T-helper 22 cell (primary cell): ENCODE measurements around the gene WNT3A.
"Not testable (repeated sequence)": the region's sequence is repeated elsewhere in the genome, so short reads cannot be mapped to it uniquely, and the experiment has no call there.

Experiments
- DNase-seq: peaks from one replicate; pipeline ENCODE4 v3.0.0-alpha.2; 2020; ENCODE audit warnings: low read depth

Gene WNT3A

DNA sequence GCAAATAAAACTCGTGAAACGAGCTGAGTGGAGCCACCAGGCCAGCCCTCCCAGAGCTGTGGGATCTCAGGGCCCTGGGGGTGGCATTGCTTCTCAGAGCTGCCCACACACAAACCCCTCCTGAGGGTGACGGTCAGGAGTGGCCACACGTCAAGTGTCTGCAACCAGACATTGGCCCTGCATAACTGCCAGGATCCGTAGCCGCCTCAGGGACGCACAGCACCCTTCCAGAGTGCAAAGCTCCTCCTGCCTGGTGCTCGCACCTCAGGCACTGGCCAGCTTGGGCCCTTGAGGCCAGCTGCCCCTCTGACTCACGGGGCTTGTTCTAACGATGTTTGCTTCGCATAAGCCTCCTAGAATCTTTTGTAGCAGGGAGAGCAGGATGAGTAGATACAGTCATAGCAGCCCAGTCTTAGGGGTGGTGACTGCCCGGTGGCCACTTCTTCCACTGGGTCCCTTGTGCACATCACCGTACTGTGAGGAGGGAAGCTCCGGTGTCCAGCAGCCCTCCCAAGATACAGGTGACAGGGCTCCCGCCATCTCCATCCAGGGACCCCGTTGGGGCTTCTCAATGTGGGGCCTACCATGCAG, 5.0 kb downstream of the WNT3A start:
- no peak for DNase-seq

DNA sequence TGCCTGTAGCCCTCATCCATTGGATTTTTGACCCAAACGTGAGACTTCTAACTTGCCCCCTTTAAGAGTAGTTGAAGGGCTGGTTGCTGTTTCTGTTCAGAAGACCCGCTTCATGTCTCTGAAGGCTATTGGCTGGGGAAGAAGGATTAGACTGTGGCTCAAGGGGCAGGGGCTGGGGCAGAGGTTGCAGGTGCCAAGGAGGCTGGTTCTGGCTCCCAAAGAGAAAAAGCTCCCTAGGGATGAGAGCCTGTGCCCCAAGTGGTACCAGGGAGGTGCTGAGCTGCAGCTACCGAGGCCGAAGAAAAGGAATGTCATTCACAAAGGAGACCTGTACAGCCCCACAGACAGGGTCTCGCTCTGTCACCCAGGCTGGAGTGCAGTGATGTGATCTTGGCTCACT, 5.8 kb downstream of the WNT3A start:
- no peak for DNase-seq

DNA sequence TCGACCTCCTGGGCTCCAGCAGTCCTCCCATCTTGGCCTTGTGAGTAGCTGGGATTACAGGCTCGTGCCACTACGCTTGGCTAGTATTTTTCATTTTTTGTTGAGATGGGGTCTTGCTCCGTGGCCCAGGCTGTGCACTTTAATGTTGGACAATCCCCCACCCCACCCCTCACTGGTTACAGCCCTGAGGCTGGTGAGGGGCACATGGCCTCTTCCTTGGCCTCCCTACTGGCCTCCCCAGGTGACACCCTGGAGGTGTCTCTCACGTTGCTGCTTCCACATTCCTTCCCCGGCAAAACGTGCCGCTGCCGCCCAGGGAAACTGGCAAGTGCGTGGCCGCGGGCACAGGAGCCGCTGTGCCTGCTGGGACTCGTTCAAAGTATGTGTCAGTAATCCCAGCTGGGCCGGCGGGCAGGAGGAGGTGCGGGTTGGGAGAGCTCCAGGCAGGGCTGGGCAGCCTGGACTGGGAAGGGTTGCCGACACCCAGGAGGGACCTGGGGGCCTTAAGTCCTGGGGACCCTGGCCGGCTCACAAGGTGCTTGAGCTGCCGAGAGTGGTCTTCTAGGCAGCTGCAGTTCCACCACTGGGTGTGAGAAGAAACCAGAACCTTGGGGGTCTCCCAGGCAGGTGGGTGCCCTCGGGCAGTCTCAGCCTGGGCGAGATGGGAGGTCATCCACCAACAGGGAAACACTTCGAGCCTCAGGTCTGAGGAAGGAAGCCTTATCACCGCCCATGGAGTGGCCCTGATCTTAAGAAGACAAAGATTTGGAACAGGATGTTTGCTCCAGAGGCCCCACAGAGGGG, 6.5 kb downstream of the WNT3A start:
- no peak for DNase-seq

DNA sequence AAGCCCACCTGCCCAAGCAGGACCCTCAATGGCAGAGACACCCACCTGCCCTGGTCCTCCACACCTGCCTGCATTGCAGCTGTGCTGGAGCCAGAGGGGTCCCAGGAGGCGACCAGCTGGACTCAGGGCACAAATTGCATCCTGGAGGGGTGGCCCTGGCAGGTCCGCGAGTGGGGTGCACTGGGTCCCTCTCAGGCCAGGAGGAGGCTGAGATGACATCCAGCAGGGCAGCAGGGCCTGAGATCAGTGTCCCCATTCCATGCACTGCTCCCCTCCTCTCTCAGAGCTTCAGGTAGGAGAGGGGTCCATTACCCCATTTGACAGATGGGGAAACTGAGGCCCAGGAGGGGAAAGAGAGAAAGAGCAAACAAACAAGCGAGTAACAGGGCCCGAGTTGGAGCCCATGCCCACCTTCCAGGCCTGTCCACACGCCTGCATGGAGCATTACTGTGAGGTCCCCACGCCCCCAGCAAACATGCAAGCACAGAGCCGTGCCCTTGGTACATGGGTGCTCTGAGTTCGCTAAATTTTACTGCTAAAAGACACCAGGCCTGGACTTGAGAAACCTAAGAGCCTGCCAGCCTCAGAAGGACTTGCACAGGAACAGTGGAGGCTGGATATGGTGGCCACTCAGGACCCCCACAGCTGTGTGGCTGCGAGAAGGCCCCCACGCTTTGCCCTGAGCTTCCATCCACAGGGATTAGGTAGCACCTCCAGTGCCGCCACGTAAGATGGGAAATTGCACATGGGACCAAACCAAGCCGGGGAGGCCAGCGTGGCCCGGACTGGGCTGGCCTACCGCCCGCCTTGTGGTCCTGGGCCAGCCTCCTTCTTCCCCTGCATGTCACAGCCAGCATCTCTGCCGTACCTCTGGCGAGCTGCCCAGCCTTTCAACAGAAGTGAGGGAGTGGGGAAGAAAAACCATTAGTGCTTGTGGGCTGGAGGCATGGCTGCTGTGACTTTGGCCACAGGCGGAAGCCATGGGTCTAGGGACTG, 7.4 kb downstream of the WNT3A start:
- no peak for DNase-seq

DNA sequence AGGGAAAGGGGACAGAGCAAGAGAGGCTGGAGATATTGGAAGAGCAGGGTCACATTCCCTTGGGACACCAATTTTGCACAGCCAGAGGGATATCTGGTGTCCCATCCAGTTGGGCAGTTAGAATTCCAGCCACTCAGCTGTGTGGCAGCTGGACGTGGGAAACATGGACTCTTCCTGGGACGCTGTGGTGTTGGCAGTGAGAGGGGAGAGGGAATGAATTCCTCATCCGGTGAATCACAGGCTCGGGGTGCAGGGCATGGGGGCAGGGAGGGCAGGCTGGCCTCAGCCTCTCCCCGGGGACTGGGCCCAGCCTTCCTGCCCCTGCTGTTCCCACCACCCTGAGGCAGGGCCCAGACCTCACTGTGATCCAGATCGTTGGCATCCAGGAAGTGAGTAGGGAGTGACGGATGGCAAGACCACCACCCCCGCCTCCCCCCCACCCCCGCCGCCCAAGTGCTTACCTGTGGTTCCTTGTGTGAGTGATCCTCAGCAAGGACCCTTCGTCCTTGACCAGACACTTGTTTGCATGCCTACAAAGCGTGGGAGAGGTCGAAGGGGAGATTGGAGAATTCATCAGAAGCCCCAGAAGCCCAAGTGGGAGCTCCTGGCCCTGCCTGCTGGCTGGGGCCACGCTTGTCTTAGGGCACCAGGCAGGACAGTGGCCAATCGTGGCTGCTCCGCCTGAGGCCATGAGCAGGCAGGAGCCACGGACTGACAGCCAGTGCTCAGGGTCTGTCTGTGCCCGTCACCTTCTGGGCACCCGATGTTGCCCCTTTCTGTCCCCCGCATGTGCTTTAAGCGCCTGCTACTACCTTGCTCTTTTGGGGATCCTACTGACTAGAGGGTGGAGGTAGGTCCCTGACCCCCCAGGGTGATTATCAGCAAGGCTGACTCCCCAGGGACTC, 8.7 kb downstream of the WNT3A start:
- no peak for DNase-seq

DNA sequence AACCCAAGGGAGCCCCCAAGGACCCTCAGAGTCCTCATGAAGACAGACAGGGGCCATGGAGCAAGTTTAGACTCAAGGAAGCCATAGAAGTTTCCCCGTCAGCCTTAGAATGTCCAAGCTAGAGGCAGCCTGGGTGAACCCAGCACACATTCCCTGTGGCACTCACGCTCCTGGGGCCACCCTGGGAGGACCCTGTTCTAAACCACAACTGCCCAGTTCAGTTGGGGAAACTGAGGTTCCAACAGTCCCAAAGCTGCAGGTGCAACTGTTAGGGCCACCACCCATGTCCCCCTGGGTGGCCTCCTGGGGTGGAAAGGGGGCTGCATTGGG, 9.3 kb downstream of the WNT3A start:
- no peak for DNase-seq

DNA sequence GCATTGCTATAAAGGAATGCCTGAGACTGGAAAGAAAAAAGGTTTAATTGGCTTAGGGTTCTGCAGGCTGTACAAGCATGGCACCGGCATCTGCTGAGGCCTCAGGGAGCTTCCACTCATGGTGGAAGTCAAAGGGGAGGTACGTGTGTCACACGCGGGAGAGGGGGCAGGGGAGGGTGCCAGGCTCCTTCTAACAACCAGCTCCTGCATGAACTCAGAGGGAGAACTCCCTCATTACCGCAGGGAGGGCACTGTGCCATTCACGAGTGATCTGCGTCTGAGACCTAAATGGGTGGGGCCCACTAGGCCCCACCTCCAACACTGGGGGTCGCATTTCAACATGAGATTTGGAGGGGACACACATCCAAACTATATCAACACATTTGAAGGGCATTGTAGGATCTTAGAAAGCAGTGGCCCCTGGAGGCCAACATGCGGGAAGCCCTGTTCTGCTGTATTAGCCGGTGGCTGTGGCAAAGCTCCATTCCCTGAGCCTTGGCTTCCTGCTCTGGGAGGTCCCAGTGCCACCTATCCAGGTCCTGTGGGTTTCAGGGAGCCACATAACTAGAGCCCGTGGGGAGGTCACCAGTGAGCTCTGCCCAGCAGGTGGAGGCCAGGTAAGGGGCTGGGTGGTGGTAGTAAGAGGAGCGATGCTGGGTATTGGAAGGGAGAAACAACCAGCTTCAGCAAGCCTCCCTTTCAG, 10.0 kb downstream of the WNT3A start:
- DNase-seq, result no peak

DNA sequence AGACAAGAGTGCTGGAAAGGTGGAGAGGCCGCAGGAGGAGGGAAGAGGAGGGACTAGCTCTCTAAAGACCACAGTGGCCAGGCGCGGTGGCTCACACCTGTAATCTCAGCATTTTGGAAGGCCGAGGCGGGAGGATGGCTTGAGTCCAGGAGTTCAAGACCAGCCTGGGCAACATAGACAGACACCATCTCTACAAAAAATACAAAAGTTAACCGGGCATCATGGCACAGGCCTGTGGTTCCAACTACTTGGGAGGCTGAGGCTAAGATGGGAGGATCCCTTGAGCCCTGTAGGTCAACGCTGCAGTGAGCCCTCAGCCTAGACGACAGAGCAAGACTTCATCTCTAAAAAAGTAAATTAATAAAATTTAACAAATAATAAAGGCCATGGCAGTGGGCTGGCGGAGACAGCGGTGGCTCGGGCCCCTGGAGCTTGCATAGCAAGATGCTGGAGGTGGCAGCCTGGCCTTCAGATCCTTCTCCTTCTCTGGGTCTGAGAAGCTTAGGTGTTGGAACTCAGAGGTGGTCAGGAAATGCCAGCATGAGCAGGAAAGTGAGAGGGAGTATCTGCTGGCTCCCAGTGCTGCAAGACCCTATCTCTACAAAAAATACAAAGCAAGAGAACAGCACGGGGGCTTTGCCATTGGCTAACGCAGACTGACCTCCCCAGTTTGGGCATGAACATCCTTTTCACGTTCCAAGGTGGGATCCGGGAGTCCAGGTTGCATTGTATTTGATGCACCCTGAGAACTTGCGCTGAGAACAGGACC, 10.7 kb downstream of the WNT3A start:
- DNase-seq, result no peak

DNA sequence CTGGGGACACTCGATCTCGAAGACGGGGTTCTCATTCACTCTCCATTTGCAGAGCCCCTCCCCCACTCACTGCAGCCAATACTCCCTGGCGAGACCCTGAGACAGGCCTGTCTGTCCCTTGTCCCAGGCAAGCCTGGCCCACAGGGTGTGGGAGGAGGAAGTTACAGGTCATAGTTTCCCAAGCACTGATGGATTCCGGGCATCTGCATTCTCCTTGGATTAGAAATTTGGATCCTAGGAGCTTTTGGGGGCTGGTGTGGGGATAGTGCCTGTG, 11.3 kb downstream of the WNT3A start:
- DNase-seq, result no peak

DNA sequence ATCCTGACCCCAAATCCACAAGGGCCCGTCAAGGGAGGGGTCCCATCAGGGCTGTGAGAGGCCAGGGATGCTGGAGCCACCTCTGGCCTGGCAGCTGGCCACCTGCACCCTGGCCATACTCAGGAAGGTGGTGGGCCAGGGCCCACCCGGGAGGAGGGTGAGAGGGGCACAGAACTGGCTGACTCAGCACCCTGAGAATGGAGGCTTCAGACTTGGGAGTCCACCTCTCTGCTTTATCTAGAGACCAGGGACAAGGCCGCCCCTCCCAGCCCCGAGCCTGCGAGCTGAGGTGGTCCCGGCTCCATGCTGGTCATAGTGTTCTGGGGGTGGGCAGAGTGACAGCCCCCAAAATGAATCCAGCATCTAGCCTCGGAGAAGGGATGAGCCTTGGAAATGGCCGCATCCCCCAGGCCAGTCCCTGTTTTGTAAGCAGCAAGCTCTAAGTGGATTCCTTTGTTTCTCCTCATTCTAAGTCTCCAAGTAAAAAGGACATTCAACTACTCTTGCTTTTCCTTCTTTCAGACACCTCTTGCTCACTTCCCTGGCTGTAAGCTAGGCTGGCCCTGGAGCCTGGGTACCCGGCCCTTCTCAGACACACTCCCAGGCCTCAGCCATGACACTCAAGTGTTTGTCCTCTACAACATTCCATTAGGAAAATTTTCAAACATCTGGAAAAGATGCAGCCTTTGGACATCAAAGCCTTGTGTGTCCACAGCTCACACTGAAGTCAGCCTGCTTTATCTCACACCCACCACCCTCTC, 12.3 kb downstream of the WNT3A start:
- no peak for DNase-seq

DNA sequence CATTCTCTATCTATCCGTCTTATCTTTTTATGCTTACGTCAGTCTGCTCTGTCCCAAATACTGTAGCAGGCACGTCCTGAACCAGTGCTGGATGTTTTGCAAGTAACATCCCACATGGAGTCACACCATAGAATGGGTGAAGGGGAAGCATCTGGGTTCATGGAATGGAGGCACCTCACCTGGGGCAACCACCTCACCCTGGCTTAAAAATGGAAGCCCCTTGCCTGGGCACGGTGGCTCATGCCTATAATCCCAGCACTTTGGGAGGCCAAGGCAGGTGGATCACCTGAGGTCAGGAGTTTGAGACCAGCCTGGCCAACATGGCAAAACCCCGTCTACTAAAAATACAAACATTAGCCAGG, 12.9 kb downstream of the WNT3A start:
- not testable (repeated sequence) for DNase-seq

DNA sequence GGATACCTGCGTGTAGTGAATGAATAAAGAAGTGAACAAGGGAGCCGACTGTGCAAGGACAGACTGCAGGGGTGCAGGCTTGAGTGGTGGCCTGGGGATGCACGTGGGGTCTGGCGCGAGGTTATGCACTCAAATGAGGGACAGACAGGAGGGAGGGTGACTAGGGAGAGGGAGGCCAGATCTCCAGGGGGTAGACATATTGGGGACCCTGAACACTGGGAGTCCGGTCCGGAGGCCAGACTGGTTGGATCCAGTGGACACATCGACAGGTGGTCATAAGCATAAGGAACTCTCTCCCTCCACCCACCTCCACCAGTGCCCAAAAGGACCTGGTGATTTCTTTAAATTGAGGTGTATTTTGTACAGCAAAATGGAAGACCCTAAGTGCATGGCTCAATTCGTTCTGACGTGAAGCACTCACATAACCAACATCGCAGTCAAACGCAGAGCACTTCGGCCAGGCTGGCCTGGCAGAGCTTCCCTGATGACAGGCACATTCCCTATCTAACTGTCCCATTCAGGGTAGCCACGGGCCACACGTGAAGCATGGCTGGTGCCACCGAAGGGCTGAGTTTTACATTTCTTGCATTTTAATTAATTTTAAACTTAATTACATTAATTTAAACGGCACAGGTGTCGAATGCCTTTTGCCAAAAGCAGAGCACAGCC, 14.0 kb downstream of the WNT3A start:
- no peak for DNase-seq

DNA sequence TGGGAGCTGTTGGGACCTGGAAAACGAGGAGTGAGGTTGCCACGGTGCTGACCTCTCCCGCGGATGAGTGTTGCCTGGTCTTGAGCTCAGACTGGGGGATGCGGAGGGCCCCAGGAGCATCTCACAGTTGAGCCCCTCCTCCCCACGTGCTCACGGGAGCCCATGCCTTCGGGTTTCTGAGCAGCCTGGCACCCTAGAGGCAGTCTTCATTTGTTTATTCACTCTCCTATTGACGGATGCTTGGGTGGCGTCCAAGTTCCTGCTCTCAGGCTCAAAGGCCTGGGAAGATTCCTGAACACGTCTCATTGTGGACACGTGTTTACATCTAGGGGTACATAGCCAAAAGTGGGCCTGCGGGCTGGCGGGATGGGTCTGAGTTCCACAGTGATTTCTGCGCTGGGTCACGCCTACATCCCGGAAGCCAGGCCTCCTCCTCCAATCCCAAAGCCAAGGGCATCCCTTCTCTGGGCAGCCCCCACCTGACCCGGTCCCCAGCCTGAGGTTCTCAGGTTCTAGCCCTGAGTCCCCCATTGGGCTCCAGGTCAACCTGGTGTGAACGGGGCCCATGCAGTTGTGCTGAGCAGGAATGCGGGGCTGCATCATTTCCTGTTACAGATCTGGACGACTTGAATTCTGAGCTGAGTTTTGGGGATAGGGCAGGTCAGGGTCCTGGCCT, 14.7 kb downstream of the WNT3A start:
- no peak for DNase-seq

DNA sequence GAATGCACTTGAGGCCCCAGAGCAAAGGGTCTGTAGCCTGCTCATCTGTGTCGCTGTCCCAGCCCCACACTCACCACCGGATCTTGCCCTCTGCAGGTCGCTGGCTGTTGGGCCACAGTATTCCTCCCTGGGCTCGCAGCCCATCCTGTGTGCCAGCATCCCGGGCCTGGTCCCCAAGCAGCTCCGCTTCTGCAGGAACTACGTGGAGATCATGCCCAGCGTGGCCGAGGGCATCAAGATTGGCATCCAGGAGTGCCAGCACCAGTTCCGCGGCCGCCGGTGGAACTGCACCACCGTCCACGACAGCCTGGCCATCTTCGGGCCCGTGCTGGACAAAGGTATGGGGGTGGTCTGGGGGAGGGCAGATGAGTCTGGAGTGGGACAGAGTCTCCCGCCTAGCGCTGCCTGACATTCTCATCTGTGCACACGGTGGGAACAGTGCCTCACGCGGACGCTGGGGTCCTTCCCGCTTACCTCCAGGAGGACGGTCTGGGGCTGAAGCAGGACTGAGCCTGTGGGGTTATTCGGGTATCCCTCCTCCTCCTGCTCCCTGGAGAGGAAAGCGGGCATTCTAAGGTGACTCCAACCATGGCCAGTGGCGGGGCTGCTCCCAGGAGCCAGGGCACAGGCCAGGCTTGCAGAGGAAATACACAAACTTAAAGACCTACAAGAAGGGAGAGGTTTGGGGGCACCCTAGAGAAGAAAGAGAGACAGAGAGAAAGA, 15.9 kb downstream of the WNT3A start:
- DNase-seq, result no peak

DNA sequence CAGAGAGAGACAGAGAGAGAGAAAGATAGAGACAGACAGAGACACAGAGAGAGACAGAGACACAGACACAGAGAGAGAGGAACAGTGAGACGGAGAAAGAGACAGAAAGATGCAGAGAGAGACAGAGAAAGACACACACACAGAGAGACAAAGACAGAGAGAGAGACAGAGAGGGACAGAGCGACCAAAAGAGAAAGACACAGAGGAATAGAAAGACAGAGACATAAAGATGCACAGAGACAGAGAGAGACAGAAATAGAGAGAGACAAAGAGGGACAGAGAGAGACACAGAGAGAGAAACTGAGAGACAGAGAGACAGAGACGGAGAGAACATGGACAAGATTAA, 16.5 kb downstream of the WNT3A start:
- DNase-seq, result no peak

DNA sequence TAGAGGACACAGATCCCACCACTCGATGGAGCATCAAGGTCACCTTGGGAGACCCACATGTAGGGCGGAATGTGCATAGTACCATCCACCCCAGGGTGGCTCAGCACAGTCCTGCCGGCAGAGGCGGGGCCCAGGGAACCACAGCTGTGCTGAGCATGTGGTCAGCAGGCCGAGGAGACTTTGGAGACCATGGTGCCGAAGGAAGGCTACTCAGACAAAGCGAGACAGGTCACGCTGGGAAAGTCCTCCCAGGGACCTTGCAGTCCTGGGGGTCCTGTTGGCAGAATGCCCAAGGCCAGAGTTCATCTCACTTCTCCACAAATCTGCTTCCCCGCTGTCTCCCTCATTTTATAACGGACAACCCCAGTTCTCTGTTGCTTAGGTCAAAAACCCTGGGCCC, 22.5 kb downstream of the WNT3A start:
- no peak for DNase-seq

DNA sequence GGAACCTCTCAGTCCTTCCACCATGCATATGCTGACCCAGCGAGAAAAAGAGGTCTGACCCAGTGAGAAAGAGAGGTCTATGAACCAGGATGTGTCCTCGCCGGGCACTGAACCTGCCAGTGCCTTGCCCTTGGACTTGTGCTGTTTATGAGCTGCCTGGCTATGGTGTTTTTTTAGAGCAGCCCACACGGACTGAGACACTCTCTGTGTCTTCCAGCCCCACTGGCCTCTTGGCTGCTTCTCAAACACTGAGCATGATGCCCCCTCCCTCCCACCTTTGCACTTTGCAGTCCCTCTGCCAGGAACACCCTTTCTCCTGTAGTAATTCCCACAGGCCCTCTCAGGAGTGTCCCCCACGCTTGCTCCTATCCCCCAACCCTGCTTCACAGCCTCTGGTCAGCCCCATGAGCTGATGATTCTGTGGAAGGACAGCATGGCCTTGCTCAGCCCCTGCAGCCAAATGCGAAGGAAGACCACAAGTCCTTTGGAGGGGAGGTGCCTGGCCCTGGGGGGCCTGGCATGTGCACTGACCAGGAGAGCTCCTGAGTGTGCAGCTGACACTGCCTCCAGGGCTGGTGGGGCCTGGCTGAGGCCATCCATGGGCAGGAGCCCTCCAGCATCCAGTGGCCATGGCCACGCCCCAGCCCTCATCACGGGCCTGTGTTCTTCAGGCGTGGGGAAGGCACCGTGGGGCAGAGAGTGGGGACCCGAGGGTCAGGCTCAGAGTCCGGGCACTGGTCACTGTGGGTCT, 23.8 kb downstream of the WNT3A start:
- DNase-seq, result no peak
